Cardiac fibroblast (primary cell): Measurements from ENCODE around the gene AFF3.

ENCODE experiments used
- DNase-seq, 2 donors: peaks; one replicate each; pipeline versions ENCODE4 v3.0.0 to v3.0.0-alpha.2; 2010; ENCODE audit warnings: low read depth in 2 of 2
- H3K4me3 ChIP-seq, 2 donors: replicated peaks in 1 of 2; 1 replicate in 1 of 2; 2 replicates in 1 of 2; pipeline ENCODE4 v1.5.1; 2011; ENCODE audit warnings: low read depth in 2 of 2, low read length in 2 of 2, mild to moderate bottlenecking in 2 of 2, moderate library complexity in 1 of 2
- CTCF ChIP-seq: IDR thresholded peaks from one replicate; pipeline ENCODE4 v1.5.1; 2011; ENCODE audit warnings: low read depth, mild to moderate bottlenecking, low read length, inconsistent platforms

The AFF3 gene

GRCh38 chr2:100142393-100142792 lies at the start of gene AFF3:
Gene AFF3 (minus strand): TSS chr2:100142590. CDS start chr2:100104454, 38,136 bp downstream.
- TF ChIP-seq CTCF, result no peak
- no peak for DNase-seq
- H3K4me3 ChIP-seq, result no peak within 1 kb of the TSS

GRCh38 chr2:100189387-100189786 lies 47.0 kb upstream of the AFF3 start:
- H3K4me3 ChIP-seq, result no peak overlapping the region
- no peak for TF ChIP-seq CTCF
- no peak for DNase-seq

GRCh38 chr2:100188326-100188725 lies 45.9 kb upstream of the AFF3 start:
- no peak for DNase-seq
- no peak for TF ChIP-seq CTCF
- H3K4me3 ChIP-seq, result no peak overlapping the region

GRCh38 chr2:100186126-100186525 lies 43.7 kb upstream of the AFF3 start:
- no peak for TF ChIP-seq CTCF
- H3K4me3 ChIP-seq, result no peak overlapping the region
- DNase-seq, result no peak

GRCh38 chr2:100185516-100185915 lies 43.1 kb upstream of the AFF3 start:
- DNase-seq, result no peak
- no peak overlapping the region for H3K4me3 ChIP-seq
- TF ChIP-seq CTCF, result no peak

- TF ChIP-seq CTCF, result no peak
- no peak for DNase-seq
- no peak overlapping the region for H3K4me3 ChIP-seq
Observed at GRCh38 chr2:100185105-100185504, 42.7 kb upstream of the AFF3 start.

GRCh38 chr2:100184055-100184737 lies 41.8 kb upstream of the AFF3 start:
- H3K4me3 ChIP-seq, result no peak overlapping the region
- TF ChIP-seq CTCF, result no peak
- no peak for DNase-seq
